OCI-M2 (cell line): ENCODE results near the gene C6orf89.
"Not testable (repeated sequence)": the region's sequence is repeated elsewhere in the genome, so short reads cannot be mapped to it uniquely, and the experiment has no call there.

Source experiments
- DNase-seq: peaks from one replicate; lab custom pipeline; 2025; ENCODE audit not compliant: unreplicated experiment; lab: John Stamatoyannopoulos, UW

The C6orf89 gene

GRCh38 chr6:36886950-36887618, 1.3 kb downstream of the C6orf89 start:
- DNase-seq, result no peak

DNA sequence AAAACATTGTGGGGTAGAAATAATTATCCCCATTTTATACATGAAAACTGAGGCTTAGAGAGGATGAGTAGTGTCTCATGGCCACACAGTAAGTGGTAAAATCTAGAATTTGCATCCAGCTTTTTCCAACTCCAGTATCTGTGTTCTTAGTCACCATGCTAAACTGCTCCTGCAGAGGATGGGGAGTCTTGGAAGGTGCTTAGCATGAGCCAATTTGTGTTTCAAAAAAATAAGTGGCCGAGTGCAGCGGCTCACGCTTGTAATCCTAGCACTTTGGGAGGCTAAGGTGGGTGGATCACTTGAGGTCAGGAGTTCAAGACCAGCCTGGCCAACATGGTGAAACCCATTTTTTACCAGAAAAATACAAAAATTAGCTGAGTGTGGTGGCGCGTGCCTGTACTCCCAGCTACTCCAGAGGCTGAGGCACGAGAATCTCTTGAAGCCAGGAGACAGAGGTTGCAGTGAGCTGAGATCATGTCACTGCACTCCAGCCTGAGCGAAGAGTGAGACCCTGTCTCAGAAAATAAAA, 2.4 kb downstream of the C6orf89 start:
- no peak for DNase-seq

GRCh38 chr6:36888654-36889481, 3.1 kb downstream of the C6orf89 start:
- DNase-seq, result no peak

GRCh38 chr6:36890112-36890663, 4.4 kb downstream of the C6orf89 start:
- no peak for DNase-seq

- DNase-seq, result not testable (repeated sequence)
Observed at GRCh38 chr6:36891153-36891552, 5.4 kb downstream of the C6orf89 start.

DNA sequence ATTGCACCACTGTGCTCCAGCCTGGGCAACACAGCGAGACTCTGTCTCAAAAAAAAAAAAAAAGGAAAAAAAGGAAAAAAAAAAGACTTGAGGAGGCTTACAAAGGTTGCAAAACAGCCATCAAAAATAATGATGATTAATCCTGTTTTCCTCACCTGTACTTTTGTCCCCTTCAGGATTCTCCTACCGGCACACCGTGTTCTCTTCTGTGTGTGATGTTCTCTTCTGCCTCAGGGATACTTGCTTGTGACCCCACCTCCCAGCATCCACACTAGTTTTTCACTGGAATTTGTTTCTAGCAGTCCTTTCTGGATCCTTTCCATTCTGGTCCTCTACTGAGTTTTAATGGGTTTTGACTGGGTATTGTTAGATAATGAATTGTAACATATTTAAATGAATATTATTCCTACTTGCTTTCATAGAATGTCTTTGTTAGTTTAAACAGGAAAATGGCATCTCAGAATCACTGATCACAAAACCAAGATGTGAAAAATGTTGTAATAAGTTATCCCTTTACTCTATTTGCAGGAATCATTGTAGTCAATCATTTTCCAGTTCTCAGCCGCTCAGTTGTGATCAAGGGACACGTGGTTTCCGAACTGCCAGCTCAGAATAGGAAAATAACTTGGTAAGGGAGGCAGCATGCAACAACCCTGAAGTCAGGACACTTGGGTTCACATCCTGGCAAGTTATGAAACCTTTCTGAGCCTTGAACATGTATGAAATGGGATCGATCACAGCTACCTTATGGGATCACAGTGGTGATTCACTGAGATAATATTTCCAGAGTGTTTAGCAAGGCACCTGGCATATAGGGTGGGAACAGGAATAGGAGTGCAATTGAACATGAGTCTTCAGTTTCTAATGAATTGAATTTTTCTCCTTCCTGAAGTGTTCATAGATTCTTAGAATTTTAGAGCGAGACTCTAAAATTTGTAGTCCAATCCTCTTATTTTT, 8.5 kb downstream of the C6orf89 start:
- DNase-seq, result no peak

GRCh38 chr6:36897609-36898008, 11.9 kb downstream of the C6orf89 start:
- DNase-seq, result no peak

DNA sequence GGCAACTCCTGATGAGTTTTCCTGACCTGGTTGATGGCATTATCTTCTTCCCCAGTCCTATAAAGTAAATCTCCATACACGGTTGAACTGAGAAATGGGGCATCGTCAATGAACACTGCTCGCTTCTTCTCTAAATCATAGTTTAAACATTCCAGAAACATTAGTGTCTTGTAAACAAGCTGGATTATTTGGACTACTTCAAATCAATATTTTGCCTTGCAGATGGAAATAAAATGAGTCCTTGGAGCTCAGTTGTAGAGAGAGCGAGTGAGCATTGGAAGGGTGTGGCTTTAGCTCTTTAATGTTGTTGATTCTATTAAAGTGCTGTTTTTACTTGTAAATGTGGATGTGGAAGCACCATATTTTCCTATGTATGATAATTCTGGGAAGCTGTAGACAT, 18.4 kb downstream of the C6orf89 start:
- no peak for DNase-seq

DNA sequence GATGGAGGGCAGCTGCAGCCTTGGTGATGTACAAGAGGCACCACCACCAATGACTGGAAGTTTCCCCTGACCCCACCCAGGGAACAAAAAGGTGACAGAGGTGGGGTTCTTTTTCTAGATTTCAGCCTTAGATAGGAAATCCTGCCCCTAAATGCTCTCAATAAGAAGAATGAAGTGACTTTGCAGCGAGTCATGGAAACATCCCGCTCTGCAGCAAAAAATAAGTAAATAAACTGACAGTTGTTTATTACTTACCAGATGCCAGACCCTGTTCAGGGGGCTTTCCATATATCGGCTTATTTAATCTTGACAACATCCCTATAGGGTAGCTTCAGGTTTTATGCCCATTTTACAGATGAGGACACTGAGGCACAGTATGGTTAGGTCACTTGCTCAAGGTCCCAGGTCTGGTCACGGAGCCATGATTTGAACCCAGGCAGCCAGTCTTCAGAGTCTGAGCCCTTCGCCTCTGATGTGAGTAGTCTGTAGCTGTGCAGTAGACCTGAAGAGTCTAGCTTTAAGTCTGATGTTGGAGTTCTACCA, 19.2 kb downstream of the C6orf89 start:
- DNase-seq, result no peak

- DNase-seq, result no peak
Observed at GRCh38 chr6:36906539-36907325, 21.0 kb downstream of the C6orf89 start.

GRCh38 chr6:36907781-36908180, 22.0 kb downstream of the C6orf89 start:
- no peak for DNase-seq

DNA sequence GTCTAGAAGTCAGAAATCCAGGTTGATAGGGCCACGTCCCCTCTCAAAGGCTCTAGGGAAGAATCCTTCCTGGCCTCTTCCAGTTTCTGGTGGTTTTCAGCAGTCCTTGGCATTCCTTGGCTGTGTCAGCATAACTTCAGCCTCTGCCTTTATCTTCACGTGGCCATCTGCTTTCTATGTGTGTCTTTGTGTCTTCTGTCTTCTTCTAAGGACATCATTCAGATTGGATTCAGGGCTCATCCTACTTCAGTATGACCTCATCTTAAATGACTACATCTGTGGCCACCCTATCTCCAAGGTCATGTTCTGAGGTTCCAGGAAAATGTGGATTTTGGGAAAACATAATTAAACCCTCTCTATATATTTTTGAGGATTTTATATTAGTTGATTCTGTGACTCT, 23.0 kb downstream of the C6orf89 start:
- no peak for DNase-seq

DNA sequence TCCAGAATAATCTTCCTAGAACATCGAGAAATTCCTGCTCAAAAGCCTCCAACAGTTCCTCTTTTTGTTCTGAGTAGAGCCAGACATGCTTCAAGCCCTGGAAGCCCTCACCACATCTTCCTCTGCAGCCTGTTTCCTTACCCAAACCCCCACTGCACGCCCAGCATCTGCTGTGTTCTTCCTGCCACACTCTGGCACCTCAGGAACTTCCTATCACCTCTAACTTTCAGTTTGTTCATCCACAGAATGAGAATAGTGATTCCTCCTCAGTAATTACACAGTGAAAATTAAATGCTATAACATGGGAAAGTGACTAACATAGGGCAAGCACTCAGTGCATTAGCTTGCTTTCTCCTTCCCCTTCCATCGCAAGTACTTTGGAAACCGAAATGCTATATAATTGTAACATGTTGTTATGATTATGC, 26.3 kb downstream of the C6orf89 start:
- no peak for DNase-seq

DNA sequence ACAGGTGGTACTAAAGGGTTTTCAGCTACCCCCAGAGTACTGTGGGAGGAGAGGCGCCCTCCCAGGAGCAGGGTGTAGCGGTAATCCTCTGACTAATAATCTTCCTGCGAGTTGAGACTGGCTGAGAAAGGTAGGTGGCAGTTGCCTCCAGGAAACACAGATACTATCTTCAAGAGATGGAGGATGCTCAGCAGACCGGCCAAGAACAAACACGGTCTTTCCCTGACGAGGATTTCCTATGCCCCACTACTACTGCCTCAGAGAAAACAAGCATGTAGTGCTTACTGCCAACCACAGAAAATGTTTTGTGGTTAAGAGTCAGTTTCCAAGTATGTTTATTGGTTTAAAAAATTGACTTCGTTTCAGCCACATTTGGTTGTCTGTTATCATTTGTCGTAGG, 26.8 kb downstream of the C6orf89 start:
- no peak for DNase-seq

GRCh38 chr6:36913082-36913481, 27.3 kb downstream of the C6orf89 start:
- no peak for DNase-seq

DNA sequence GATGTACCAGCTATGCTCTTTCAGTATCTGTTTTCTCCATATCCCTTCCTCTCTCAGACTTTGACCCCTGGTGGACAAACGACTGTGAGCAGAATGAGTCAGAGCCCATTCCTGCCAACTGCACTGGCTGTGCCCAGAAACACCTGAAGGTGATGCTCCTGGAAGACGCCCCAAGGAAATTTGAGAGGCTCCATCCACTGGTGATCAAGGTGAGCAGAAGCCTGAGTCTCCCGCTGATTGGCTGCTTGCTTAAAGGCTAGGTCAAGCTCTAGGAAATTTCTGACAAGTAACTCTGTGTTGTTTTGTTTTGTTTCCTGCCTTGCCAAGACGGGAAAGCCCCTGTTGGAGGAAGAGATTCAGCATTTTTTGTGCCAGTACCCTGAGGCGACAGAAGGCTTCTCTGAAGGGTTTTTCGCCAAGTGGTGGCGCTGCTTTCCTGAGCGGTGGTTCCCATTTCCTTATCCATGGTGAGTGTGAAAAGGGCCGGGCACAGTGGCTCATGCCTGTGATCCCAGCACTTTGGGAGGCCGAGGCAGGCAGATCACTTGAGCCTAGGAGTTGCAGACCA, 28.6 kb downstream of the C6orf89 start:
- DNase-seq, result no peak

DNA sequence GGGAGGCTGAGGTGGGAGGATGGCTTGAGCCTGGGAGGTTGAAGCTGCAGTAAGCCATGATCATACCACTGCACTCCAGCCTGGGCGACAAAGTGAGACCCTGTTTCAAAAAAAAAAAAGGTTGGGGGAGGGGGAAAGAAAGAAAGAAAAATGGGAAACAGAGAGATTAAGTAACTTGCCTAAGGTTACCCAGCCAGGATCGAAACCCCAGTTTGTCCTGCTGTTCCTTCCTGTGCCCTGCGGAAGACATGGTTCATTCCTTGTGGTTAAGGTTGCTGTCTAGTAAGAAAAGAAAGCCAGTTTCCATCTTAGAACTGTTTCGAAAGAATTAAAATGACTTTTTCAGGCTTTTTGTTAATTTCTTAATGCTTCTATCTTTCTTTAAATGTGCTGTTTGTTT, 29.8 kb downstream of the C6orf89 start:
- DNase-seq, result no peak

DNA sequence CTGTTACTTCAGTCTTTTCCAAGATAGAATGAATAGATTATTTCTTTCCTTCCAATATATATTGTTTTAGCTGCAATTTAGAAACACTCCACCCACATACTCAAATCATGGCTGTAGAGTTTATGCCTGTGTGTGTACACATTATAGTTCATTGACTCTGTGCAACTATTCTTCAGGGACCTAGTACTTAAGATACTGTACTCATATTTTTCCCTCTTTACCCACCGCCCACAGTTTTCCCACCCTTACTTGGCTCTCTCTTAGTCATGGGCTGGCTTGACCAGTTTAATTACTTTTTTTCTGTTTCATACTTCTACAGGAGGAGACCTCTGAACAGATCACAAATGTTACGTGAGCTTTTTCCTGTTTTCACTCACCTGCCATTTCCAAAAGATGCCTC, 30.4 kb downstream of the C6orf89 start:
- no peak for DNase-seq

DNA sequence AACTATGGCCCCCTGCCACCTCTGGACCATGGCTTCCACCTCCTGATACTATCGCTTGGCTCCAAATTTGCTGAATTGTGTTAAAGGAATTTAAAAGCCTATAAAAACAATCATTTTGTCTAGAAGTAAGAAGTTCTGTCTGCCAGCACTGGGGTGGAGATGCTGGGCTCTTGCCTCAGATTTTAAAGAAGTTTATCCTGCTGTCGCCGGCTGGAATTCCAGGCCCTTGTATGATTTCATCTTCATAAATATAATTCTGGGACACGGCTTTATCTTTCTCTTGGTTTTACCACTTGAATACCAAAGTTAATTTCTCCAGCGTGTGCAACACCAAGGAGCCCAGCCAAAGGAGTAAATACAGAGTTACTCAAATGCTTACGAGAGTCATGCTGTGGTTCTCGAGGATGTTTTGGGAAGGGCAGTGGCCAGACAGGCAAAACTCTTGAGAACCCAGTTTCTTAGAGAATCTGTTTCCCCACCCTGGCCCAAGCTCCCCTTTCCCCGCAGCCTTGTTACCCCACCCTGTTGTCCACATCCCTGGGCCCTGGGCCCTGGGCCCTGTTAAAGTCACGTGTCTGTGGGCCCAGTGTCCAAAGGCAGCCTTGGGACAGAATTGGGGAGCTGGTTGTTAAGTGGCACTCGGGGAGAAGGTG, 31.9 kb downstream of the C6orf89 start:
- no peak for DNase-seq
